K562 (cell line): ENCODE data around the gene AGPAT2. TPM values are rescaled to one million over a fixed set of nuclear protein-coding genes. Genes with fewer than 3 reads are reported as not detected.

Source experiments
- ATAC-seq: fragments of 200-7000 bp; cut with Tn5 transposase; 3 replicates; pipeline ENCODE4 v1.9.1; 2020; ENCODE audit warnings: moderate library complexity
- BruUV-seq: library from RNA; stranded (reverse); fragments of 400-500 nt; replicated peaks from 2 replicates; lab custom pipeline; 2021; lab: Mats Ljungman, UMichigan
- CTCF ChIA-PET: fragments of 300-600 bp; formaldehyde crosslinking; extraction: SDS; loops from one replicate; lab custom pipeline; 2021; ENCODE audit warnings: low intra/inter-chr PET ratio; lab: Yijun Ruan, JAX
- POLR2A ChIA-PET: fragments of 300-600, 350-650 bp; sonication (Branson Sonifier 250); formaldehyde crosslinking; extraction: SDS; loops from one replicate; lab custom pipeline; 2021; ENCODE audit warnings: antibody characterized with exemption, inconsistent platforms; lab: Yijun Ruan, JAX
- DNase-seq, 4 experiments: peaks; one replicate each; pipeline versions ENCODE4 v3.0.0 to v3.0.0-alpha.2; 2011 to 2018; ENCODE audit warnings: low spot score in 3 of 4, mixed read lengths in 3 of 4; ENCODE audit errors: extremely low read depth in 1 of 4
- FAIRE-seq: peaks from 2 replicates; lab custom pipeline; 2011; peaks lifted over from hg19 to GRCh38; lab: Jason Lieb, UNC
- H2AFZ ChIP-seq: 2 replicates; pipeline ENCODE4 v1.6.0; 2011; ENCODE audit warnings: low read depth, low read length, control low read depth, inconsistent platforms
- H3K27ac ChIP-seq: fragments of 200-600 bp; 3 replicates; pipeline ENCODE4 v1.8.0; 2011; ENCODE audit warnings: low read depth, mild to moderate bottlenecking, control low read depth, inconsistent platforms, low read length, moderate library complexity, mixed read lengths; ENCODE audit errors: extremely low read depth
- H3K27me3 ChIP-seq, 2 experiments: fragments of 300-600 bp in 1 of 2; 2 replicates in 1 of 2; 3 replicates in 1 of 2; pipeline versions ENCODE4 v1.6.0 to v1.8.0; 2011; ENCODE audit warnings: inconsistent platforms in 2 of 2, low read length in 2 of 2, mild to moderate bottlenecking in 1 of 2, mixed read lengths in 1 of 2, moderate library complexity in 1 of 2; ENCODE audit not compliant: control insufficient read depth in 2 of 2, insufficient read depth in 2 of 2
- H3K36me3 ChIP-seq: fragments of 300-600 bp; 3 replicates; pipeline ENCODE4 v1.8.0; 2011; ENCODE audit warnings: mild to moderate bottlenecking, low read length, inconsistent platforms; ENCODE audit not compliant: control insufficient read depth, insufficient read depth
- H3K4me1 ChIP-seq, 2 experiments: fragments of 200-600 bp in 1 of 2; replicated peaks in 1 of 2; 2 replicates in 1 of 2; 3 replicates in 1 of 2; pipeline versions ENCODE4 v1.5.1 to v1.8.0; 2011; ENCODE audit warnings: inconsistent platforms in 2 of 2, low read length in 2 of 2, mild to moderate bottlenecking in 1 of 2, mixed read lengths in 1 of 2, moderate library complexity in 1 of 2; ENCODE audit not compliant: control insufficient read depth in 2 of 2, insufficient read depth in 2 of 2
- H3K4me2 ChIP-seq: 2 replicates; pipeline ENCODE4 v1.6.1; 2011; ENCODE audit warnings: low read length, control low read depth, inconsistent platforms, mixed read lengths; ENCODE audit not compliant: insufficient read depth
- H3K4me3 ChIP-seq: fragments of 200-600 bp; sonication (generic), shearing (Covaris generic); 2 replicates; pipeline ENCODE4 v1.5.1; 2016; ENCODE audit warnings: control low read depth, inconsistent platforms
- H3K79me2 ChIP-seq: fragments of 200-600 bp; 3 replicates; pipeline ENCODE4 v1.8.0; 2011; ENCODE audit warnings: low read length, inconsistent platforms; ENCODE audit not compliant: control insufficient read depth, insufficient read depth
- H3K9ac ChIP-seq, 2 experiments: 2 replicates each; pipeline versions ENCODE4 v1.6.0 to v1.6.1; 2011; ENCODE audit warnings: low read depth in 2 of 2, low read length in 2 of 2, control low read depth in 1 of 2, inconsistent platforms in 1 of 2, mild to moderate bottlenecking in 1 of 2, mixed read lengths in 1 of 2; ENCODE audit not compliant: insufficient read depth in 1 of 2
- H3K9me1 ChIP-seq: one replicate; pipeline ENCODE4 v1.6.0; 2011; ENCODE audit warnings: inconsistent platforms, mild to moderate bottlenecking, low read length, moderate library complexity; ENCODE audit not compliant: control insufficient read depth, insufficient read depth
- H3K9me3 ChIP-seq: replicated peaks from 2 replicates; pipeline ENCODE4 v1.5.1; 2011; ENCODE audit warnings: low read depth, low read length, inconsistent platforms; ENCODE audit not compliant: control insufficient read depth, insufficient read depth
- H4K20me1 ChIP-seq: replicated peaks from 2 replicates; pipeline ENCODE4 v1.6.1; 2011; ENCODE audit warnings: low read length, inconsistent platforms, mixed read lengths; ENCODE audit not compliant: control insufficient read depth, insufficient read depth
- DDX20 ChIP-seq: fragments of 450-650 bp; IDR thresholded peaks from 2 replicates; pipeline ENCODE4 v1.6.1; 2016; ENCODE audit warnings: missing genetic modification characterization, low read depth, mild to moderate bottlenecking, missing compliant biosample characterization, moderate library complexity
- ELF1 ChIP-seq: fragments of 200-800 bp; sonication (Bioruptor generic); IDR thresholded peaks from 2 replicates; pipeline ENCODE4 v1.6.1; 2016; ENCODE audit warnings: missing genetic modification characterization, missing compliant biosample characterization
- HMGN3 ChIP-seq: IDR thresholded peaks from 2 replicates; pipeline ENCODE4 v1.6.1; 2011; ENCODE audit warnings: borderline replicate concordance, low read depth, mild to moderate bottlenecking, mixed read lengths, low read length; ENCODE audit not compliant: insufficient read length; ENCODE audit errors: extremely low read depth
- HNRNPL ChIP-seq: fragments of 200-400 bp; formaldehyde crosslinking; IDR thresholded peaks from 2 replicates; pipeline ENCODE4 v1.6.1; 2017; ENCODE audit warnings: low read depth, mild to moderate bottlenecking, low read length
- NFIC ChIP-seq: fragments of 450-650 bp; IDR thresholded peaks from 2 replicates; pipeline ENCODE4 v1.6.1; 2017; ENCODE audit warnings: mild to moderate bottlenecking, inconsistent platforms
- NFRKB ChIP-seq: fragments of 450-650 bp; IDR thresholded peaks from 2 replicates; pipeline ENCODE4 v1.6.1; 2016; ENCODE audit warnings: low read depth
- RBFOX2 ChIP-seq: fragments of 200-400 bp; formaldehyde crosslinking; IDR thresholded peaks from 2 replicates; pipeline ENCODE4 v1.6.1; 2017; ENCODE audit warnings: low read depth, mild to moderate bottlenecking, low read length, moderate library complexity
- SAFB2 ChIP-seq: fragments of 200-400 bp; formaldehyde crosslinking; IDR thresholded peaks from 2 replicates; pipeline ENCODE4 v1.6.1; 2018; ENCODE audit warnings: borderline replicate concordance, low read length, low read depth, moderate library complexity; ENCODE audit not compliant: severe bottlenecking
- TEAD1 ChIP-seq, 2 experiments: fragments of 450-650 bp in 1 of 2; sonication (generic) in 1 of 2; formaldehyde crosslinking; IDR thresholded peaks; 2 replicates each; pipeline versions ENCODE4 v1.4.0 to v1.8.0; 2020 to 2022; ENCODE audit warnings: mild to moderate bottlenecking in 2 of 2, missing genetic modification reagents in 1 of 2
- ZBTB7A ChIP-seq: IDR thresholded peaks from 2 replicates; pipeline ENCODE4 v1.6.1; 2011; ENCODE audit warnings: low read depth, mild to moderate bottlenecking, low read length, moderate library complexity, borderline replicate concordance; ENCODE audit not compliant: control insufficient read depth
- ZNF165 ChIP-seq: fragments of 250-450 bp; sonication (Bioruptor Pico); IDR thresholded peaks from 2 replicates; pipeline ENCODE4 v1.4.0; 2020; ENCODE audit warnings: borderline replicate concordance
- WGBS: fragments of 100-300 bp; shearing (Covaris generic); methylation state at CpG from one replicate; pipeline ENCODE4 v1.1.6; 2016; ENCODE audit warnings: low coverage, mixed read lengths; ENCODE audit not compliant: insufficient coverage; ENCODE audit errors: missing lambda C conversion rate; 5-methylcytosine and 5-hydroxymethylcytosine counted together
- in situ Hi-C: fragments of 300-500 bp; cut with MboI; formaldehyde crosslinking; loops from 4 replicates; pipeline ENCODE4 v1.15.0; 2018; ENCODE audit warnings: inconsistent platforms, mixed read lengths
- intact Hi-C: fragments of 100-400 bp; cut with micrococcal nuclease; formaldehyde crosslinking; loops from 2 replicates; pipeline ENCODE4 v1.14.2; 2022
- polyA plus RNA-seq, 8 experiments: library from polyadenylated mRNA; depleted of rRNA in 4 of 8; stranded (reverse) in 5 of 8; unstranded in 3 of 8; fragments of >200 nt; fragmentation: Nextera tagmentation in 2 of 8; fragmentation: Illumina TruSeq in 1 of 8; extraction: Ambion mirVana in 2 of 8; extraction: Trizol in 1 of 8; gene quantifications; 2 replicates each; pipeline versions ENCODE4 v1.2.1 to v1.2.3, GENCODE V29; 2011 to 2014; ENCODE audit warnings: inconsistent platforms in 1 of 8, missing spikeins in 1 of 8
- total RNA-seq, 7 experiments: library from RNA; depleted of rRNA in 6 of 7; stranded (reverse); fragments of >200 nt in 6 of 7; fragmentation: Illumina TruSeq in 2 of 7; extraction: Trizol in 2 of 7; gene quantifications; 2 replicates each; pipeline versions ENCODE4 v1.2.1 to v1.2.3, GENCODE V29; 2011 to 2021; ENCODE audit warnings: low replicate concordance in 1 of 7
- TF ChIP-seq, protein P1 (sequence below): fragments of 450-650 bp; IDR thresholded peaks from 2 replicates; pipeline ENCODE4 v1.6.1; 2017; ENCODE audit warnings: mild to moderate bottlenecking, moderate library complexity
- TF ChIP-seq, protein P2 (sequence below), 2 experiments: fragments of 450-650 bp in 1 of 2; sonication (generic) in 1 of 2; formaldehyde crosslinking in 1 of 2; IDR thresholded peaks in 1 of 2; conservative IDR thresholded peaks in 1 of 2; 2 replicates each; pipeline versions ENCODE4 v1.6.1 to v1.8.1; 2016 to 2023; ENCODE audit warnings: mild to moderate bottlenecking in 2 of 2, moderate library complexity in 2 of 2, inconsistent platforms in 1 of 2, missing genetic modification reagents in 1 of 2

Gene AGPAT2
- total and polyA plus RNA-seq, 9 of the 15 experiments (the other 6 are each of a cell fraction or from before 2014, with no cell fraction given): 0.13 to 54.5 (median 23.9) TPM

DNA sequence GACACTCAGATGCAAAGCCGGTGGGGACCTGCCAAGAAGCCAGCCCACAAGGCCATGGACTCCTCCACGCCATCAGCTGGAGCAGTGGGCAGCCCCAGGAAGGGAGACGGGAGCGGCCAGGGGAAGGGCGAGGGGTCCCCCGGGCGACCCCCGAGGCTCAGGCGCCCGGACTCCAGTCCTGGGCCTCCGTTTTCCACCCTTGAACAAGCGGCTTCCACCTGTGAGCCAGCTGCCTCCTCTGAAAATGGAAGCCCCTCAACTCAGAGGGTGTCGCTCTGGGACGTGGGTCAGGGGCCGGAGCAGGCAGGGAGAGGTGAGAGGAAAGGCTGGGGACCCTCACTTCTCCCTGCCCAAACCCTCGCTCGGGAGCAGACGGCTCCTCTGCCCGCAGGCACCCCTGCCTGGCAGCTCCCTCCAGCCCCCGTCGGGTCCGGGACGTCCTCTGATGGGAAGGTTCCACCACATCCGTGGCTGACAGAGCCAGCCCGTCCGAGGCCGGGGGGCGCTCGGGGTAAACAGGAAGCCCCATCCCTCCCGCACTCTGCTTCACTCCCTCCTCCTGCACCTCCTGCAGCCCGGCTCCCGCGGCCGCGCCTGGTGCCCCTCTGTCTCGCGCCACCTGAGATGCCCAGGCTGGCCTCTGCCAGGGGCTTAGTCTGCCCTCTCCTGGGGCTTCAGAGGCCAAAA is 28.3 kb downstream of the AGPAT2 start:
- no TSS peak for BruUV-seq
- Histone ChIP-seq H3K79me2 (peaks cover 21% of the 10 kb centered on the region), H3K9me1 (no peaks in the 10 kb centered on the region), H3K9me3 (no peaks in the 10 kb centered on the region), H3K4me1 (peaks cover 25 to 98% of the 10 kb centered on the region in 2 experiments), H3K36me3 (peaks cover 10% of the 10 kb centered on the region; the same call in 1 of the 3 replicates), H4K20me1 (peaks cover under 1% of the 10 kb centered on the region; the same call in 1 of the 2 replicates), H3K27me3 (no peaks in the 10 kb centered on the region), H3K27ac (no peak overlapping the region), H3K9ac (peak overlapping the region in 1 of 2 experiments; percentile 66; a peak in 1 of 4 replicates), H3K4me3 (no peak overlapping the region), H2AFZ (no peak overlapping the region; the same call in 1 of the 2 replicates), H3K4me2 (no peak overlapping the region)
- intact Hi-C loops: no loop called here
- POLR2A ChIA-PET: no interaction called here
- no peak for DNase-seq
- 53% methylated on average over 19 of the region's 37 CpGs for WGBS
- CTCF ChIA-PET: no interaction called here
- ATAC-seq: no peak
- FAIRE-seq: no peak
- TF ChIP-seq, protein P1, sequence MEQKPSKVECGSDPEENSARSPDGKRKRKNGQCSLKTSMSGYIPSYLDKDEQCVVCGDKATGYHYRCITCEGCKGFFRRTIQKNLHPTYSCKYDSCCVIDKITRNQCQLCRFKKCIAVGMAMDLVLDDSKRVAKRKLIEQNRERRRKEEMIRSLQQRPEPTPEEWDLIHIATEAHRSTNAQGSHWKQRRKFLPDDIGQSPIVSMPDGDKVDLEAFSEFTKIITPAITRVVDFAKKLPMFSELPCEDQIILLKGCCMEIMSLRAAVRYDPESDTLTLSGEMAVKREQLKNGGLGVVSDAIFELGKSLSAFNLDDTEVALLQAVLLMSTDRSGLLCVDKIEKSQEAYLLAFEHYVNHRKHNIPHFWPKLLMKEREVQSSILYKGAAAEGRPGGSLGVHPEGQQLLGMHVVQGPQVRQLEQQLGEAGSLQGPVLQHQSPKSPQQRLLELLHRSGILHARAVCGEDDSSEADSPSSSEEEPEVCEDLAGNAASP: no peak
- TF ChIP-seq NFRKB (no peak), RBFOX2 (peak; percentile 35; the same call in 1 of the 2 replicates), HMGN3 (peak; percentile 16), ZBTB7A (peak; percentile 57; the same call in 1 of the 2 replicates), NFIC (no peak), SAFB2 (no peak), ELF1 (tag) (no peak), DDX20 (no peak), HNRNPL (0 out of 2 replicates have a peak, but pooled peaks have one; percentile 31), TEAD1 (CRISPR knock-in tag; IDR thresholded peaks at IDR 0.05) (no peak), ZNF165 (no peak)
- TF ChIP-seq, protein P2, sequence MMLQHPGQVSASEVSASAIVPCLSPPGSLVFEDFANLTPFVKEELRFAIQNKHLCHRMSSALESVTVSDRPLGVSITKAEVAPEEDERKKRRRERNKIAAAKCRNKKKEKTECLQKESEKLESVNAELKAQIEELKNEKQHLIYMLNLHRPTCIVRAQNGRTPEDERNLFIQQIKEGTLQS (IDR thresholded peaks at IDR 0.05): no peak
- TF ChIP-seq, protein P2 (CRISPR knock-in tag; conservative IDR thresholded peaks at IDR 0.05): no peak
- in situ Hi-C loops: no loop called here
